Measurements from ENCODE around the gene CD3D. TPM values are rescaled to one million over a fixed set of nuclear protein-coding genes. Genes with fewer than 3 reads are reported as not detected.

The CD3D gene
- total and polyA plus RNA-seq, 2 of the 4 experiments (the other 2 are of a cell fraction): not detected

- H3K27ac ChIP-seq (ENCODE audit: insufficient read depth, low read length): no peak overlapping the region
- no peak overlapping the region for H4K8ac ChIP-seq (ENCODE audit: low read depth in 2 of 2, low read length in 2 of 2)
- no peak for ATAC-seq (ENCODE audit: low read depth)
- H3K9me3 ChIP-seq (ENCODE audit: control insufficient read depth, insufficient read depth, low read length): no peaks in the 10 kb centered on the region
- in situ Hi-C loops (cut with MboI; ENCODE audit: low sequenced_read_pairs) (no loop called here), intact Hi-C loops (cut with micrococcal nuclease) (no loop called here), dilution Hi-C loops (cut with HindIII; ENCODE audit: low sequenced_read_pairs, unreplicated experiment) (no loop called here)
- H2BK120ac ChIP-seq (ENCODE audit: low read depth, low read length): no peak overlapping the region
- no peak overlapping the region for H3K4me2 ChIP-seq (ENCODE audit: low read depth, low read length)
- H2BK20ac ChIP-seq (ENCODE audit: low read depth, low read length): no peak overlapping the region
- H2AK9ac ChIP-seq (replicated peaks; ENCODE audit: low read depth, low read length, poor library complexity): no peak overlapping the region
- no peak overlapping the region for H3K4me3 ChIP-seq (ENCODE audit: insufficient read depth, low read depth, low read length)
- no peak for DNase-seq
- peaks cover 18% of the 10 kb centered on the region; the same call in 1 of the 2 replicates for H3K27me3 ChIP-seq (ENCODE audit: control insufficient read depth, insufficient read depth, low read length)
- ChIA-PET CTCF (no interaction called here), POLR2A (ENCODE audit: unreplicated experiment) (no interaction called here)
- H2AK5ac ChIP-seq (ENCODE audit: low read depth, low read length): no peak overlapping the region
- H4K5ac ChIP-seq (ENCODE audit: low read depth, low read length): no peak overlapping the region
- H2BK5ac ChIP-seq (ENCODE audit: low read depth, low read length, poor library complexity, severe bottlenecking): no peak overlapping the region
- H3K23ac ChIP-seq (ENCODE audit: low read depth, low read length): no peak overlapping the region
- H3K4me1 ChIP-seq (ENCODE audit: control insufficient read depth, insufficient read depth, low read length): no peaks in the 10 kb centered on the region
- H3K4ac ChIP-seq (ENCODE audit: low read depth, low read length): no peak overlapping the region
- no peak overlapping the region for H3K18ac ChIP-seq (ENCODE audit: low read depth, low read length)
- TF ChIP-seq MAFK (IDR thresholded peaks at IDR 0.05; ENCODE audit: low read depth, low read length) (no peak), NFE2L2 (IDR thresholded peaks at IDR 0.05; ENCODE audit: low read depth, low read length) (no peak), CHD1 (IDR thresholded peaks at IDR 0.05; ENCODE audit: low read depth, low read length) (no peak), BHLHE40 (IDR thresholded peaks at IDR 0.05; ENCODE audit: low read depth, low read length) (no peak), CTCF (conservative IDR thresholded peaks at IDR 0.05; ENCODE audit: low read depth, low read length) (no peak), SMC3 (IDR thresholded peaks at IDR 0.05; ENCODE audit: low read depth, low read length) (no peak), RFX5 (IDR thresholded peaks at IDR 0.05; ENCODE audit: low read depth, low read length) (no peak), ELK1 (IDR thresholded peaks at IDR 0.05; ENCODE audit: borderline replicate concordance, low read depth, low read length) (no peak), RCOR1 (IDR thresholded peaks at IDR 0.05; ENCODE audit: insufficient replicate concordance, low read length) (no peak)
- H3K9ac ChIP-seq (ENCODE audit: low read depth, low read length): no peak overlapping the region
- H2BK15ac ChIP-seq (ENCODE audit: low read depth, low read length): no peak overlapping the region
- WGBS, 2 experiments (ENCODE audit: extremely low coverage in 2 of 2, insufficient read length in 1 of 2): 67% methylated on average over 2 of the region's 4 CpGs; no CpG with 5 or more reads in 1 of the 2 experiments
- H3K79me1 ChIP-seq (ENCODE audit: low read depth in 1 of 2, low read length in 2 of 2): no peaks in the 10 kb centered on the region
- H3K36me3 ChIP-seq (ENCODE audit: control insufficient read depth, insufficient read depth, low read length): no peaks in the 10 kb centered on the region
- no peak overlapping the region for H3K56ac ChIP-seq (ENCODE audit: extremely low read depth, insufficient read depth, low read length)
- BruUV-seq (replicated peaks): no TSS peak
- no peak overlapping the region for H4K91ac ChIP-seq (ENCODE audit: insufficient read depth, low read depth, low read length)
- H2AFZ ChIP-seq (replicated peaks; ENCODE audit: low read length, poor library complexity): no peak overlapping the region
- no peak overlapping the region for H3K14ac ChIP-seq (replicated peaks; ENCODE audit: low read depth, low read length)
- H3K9me1 ChIP-seq (ENCODE audit: insufficient read depth, low read length): no peaks in the 10 kb centered on the region
- H4K20me1 ChIP-seq (ENCODE audit: insufficient read depth, low read length): no peaks in the 10 kb centered on the region
These were observed 24.4 kb downstream of the CD3D start for GRCh38 chr11:118318124-118318523.
